HG02763 (cell line): ENCODE data around the gene MOG.

Source experiments
- ATAC-seq: cut with Tn5 transposase; IDR thresholded peaks from one replicate; pipeline ENCODE4 v1.9.1; 2021; ENCODE audit warnings: mild to moderate bottlenecking, moderate library complexity; ENCODE audit not compliant: unreplicated experiment

Gene MOG

DNA sequence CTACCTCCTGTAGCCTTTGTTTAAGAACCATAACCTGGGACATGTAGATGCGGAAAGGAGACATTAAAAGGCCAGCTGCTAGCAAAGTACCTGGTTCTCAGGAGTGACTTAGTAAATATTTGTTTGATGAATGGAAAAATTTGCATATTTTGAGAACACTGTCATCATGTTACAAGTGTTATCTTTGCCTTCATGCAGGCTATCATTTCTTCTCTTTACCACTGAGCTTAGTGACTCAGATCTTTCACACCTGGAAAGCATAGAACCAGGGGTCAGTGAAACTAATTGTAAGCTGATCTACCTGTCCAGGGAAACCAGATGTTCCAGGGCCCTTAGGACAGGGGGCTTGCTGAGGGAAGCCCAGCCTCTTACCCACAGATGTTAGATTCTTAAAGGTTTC lies 18.7 kb downstream of the MOG start:
- no peak for ATAC-seq

DNA sequence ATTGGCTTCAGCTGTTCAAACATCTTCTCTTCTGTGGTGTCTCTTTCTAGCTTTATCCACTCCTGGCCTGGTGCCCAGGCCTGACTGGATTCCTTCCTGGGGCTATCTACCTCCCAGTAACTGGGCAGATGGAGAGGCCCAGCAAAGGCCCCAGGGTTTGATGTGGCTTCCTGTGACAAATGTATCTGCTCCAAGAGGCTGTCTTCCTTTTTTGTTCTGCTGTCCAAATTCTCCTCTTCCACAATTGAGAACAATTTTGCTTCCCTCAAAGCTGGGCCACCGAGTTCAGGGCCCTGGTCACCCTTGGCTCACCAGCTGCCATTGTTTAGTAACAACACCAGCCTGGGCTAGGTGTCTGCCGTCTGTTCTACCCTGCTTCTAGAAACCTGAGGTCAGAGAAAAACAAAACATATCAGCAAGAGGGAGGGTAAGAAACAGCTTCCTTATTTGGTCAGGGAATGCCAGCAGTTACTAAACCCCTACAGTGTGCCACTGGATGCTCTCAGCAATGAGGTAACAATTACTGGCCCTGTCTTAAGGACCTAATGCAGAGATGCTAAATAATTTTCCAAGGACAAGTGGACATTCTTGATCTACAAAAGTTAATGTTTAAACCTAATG lies 20.2 kb downstream of the MOG start:
- ATAC-seq, result no peak

DNA sequence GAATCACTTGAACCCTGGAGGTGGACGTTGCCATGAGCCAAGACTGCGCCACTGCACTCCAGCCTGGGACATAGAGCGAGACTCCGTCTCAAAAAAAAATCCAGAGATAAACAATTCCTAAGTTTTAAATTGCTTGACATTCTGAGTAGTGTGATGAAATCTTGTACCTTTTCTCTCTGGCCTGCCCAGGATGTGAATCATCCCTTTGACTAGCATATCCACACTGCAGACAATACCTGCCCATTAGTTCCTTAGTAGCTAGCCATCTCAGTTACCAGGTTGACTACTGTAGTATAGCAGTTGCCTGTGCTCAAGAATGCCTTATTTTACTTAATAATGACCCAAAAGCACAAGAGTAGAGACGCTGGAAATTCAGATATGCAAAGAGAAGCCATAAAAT lies 21.2 kb downstream of the MOG start:
- ATAC-seq, result no peak

DNA sequence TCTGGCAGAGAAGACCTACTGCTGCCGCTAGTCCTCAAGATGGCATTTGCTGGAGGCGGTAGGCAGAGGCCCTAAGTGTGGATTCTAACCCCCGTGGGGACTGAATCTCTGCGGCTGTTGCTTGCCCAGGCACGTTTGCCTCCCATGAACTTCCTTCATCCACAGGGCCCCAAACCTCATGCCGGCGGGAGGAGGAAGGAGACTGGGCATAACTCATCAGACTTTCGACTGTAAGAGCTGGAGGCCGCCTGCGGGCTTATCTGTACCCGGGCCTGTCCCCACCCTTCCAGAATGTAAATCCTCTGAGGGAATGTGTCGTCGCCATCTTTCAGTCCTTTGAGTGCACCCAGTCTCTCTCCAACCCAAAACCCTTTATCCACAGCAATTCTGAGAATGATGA lies 23.1 kb downstream of the MOG start:
- ATAC-seq, result no peak

DNA sequence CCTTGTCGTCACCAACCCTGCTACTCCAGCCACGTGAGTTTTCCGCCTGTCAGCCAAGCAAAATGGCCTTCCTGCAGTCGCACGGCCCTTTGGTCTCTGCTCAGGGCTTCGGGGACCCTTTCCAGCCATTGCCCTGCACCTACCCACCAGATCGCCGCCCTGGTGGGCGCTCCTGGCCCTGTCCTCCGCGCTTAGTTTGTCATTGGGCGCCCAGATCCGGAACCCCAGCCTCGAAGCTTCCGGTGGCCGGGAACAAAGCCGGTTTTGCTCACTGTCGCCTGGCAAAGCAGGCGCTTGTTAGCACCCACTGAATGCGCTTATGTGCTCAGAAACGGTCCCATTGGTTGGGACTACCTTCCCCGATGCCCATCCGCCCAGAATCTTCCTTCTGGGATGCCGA lies 23.5 kb downstream of the MOG start:
- no peak for ATAC-seq

DNA sequence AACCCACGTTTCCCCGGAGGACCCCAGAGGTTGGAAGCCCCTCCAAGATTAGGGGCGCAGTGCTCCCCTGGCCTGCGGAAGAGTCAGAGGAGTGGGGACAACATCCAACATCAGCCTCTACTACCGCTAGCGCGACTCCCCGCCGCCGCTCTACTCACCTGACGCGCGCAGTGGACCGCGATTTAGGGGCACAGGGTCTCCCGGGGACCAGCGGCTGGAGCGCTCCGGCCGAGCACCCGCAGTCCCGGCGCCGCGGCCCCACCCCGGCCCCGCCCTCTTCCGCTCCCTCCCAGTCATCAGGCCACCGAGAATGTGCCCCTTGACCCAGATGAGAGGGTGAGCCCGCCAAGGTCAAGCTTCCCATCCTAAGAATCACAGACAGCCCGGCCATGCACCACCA lies 24.0 kb downstream of the MOG start, which contains the start of gene ZFP57:
TSS of gene ZFP57 (minus strand) at position 249 of the 400 bp plus-strand sequence. CDS start 4,149 bp downstream, outside the sequence.
- no peak for ATAC-seq

DNA sequence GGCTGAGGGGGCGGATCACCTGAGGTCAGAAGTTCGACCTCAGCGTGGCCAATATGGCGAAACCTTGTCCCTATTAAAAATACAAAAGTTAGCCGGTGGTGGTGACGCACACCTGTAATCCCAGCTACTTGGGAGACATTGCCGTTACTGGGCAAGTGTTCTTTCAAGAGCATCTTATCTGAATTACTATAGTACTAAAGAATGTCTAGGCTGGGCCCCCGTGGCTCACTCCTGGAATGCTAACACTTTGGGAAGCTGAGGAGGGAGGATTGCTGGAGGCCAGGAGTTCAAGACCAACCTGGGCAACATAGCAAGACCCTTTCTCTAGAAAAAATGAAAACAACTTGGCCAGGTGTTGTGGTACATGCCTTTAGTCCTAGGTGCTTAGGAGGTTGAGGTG lies 24.9 kb downstream of the MOG start:
- ATAC-seq, result no peak

DNA sequence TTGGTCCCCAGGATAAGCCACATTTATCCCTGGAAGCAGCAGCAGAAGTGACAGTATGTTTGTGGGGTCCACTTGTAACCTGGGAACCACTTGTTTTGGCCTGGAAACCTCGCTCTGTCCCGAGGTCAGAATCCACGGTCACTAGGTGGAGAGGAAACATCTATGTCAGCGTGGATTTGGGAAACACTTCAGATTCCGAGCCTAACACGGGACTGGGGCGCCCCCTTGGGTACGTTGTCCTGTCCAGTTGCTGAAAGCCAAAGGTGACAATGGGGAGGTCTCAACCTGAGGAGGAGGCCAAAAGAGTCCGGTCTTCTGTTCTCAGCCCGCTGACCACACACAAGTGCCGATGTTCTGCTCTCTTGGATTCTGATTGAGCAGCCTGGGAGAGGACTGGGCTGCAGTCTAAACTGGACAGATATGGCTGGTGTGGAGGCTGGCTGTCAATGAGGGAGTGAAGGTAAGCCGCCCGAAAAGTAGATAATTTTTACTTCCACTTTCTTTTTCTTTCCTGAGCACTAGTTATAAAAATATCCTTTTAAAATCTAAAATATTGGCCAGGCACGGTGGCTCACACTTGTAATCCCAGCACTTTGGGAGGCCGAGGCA lies 28.9 kb downstream of the MOG start:
- no peak for ATAC-seq

DNA sequence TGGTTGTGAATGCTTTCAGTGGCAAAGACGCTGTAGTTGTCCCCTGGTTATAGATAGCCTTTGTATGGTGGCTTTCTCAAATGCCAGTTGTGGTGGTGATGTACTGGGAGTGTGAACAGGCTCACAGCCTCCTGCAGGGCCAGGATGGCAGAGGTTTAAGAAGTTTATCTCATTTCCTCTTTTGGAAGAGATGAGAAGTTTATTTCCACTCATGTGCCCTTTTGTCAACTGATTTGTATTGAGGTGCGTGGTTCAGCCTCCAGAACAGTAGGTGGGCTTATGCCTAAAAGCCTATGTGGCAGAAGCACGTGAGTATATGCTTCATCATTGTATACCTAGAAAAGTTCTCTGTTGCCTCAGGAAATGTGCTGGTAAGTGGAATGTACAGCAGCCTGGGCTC lies 37.7 kb downstream of the MOG start:
- ATAC-seq, result no peak

DNA sequence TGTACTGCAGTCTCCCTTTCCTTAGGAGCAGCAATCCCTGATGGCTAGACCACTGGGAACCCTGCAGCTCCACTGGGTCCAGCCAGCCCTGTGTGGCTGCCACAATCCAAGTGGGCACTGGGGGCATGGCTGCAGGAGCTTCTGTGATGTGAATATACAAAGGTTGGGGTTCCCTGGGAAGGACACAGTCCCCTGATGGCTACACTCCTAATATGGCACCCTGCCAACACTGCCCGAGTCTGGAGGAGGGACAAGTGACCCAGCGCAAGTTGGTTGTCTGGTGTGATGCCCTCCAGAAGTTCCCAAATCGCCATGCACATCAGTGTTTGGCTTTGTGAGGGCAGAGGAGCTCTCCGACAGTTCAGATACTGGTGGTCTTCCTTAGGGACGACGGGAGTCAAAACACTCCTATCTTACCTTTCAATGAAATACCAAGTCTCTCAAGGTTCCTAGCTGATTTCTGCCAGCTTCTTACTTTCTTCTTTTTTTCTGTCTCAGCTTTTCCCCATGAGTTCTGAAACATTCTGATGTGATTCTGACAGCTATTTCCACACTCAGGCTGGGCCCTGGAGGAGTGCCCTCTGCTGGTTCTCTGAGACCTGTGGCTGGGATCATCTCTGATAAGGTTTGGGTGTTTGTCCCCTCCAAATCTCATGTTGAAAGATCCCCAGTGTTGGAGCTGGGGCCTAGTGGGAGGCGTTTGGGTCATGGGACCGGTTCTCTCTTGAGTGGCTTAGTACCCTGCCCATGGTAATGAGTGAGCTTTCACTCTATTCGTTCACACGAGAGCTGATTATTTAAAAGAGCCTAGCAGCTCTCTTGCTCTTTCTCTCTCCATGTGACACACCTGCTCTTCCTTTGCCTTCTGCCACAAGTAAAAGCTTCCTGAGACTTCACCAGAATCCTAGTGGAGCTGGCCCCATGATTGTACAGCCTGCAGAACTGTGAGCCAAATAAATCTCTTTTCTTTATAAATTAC lies 39.5 kb downstream of the MOG start:
- ATAC-seq, result no peak

DNA sequence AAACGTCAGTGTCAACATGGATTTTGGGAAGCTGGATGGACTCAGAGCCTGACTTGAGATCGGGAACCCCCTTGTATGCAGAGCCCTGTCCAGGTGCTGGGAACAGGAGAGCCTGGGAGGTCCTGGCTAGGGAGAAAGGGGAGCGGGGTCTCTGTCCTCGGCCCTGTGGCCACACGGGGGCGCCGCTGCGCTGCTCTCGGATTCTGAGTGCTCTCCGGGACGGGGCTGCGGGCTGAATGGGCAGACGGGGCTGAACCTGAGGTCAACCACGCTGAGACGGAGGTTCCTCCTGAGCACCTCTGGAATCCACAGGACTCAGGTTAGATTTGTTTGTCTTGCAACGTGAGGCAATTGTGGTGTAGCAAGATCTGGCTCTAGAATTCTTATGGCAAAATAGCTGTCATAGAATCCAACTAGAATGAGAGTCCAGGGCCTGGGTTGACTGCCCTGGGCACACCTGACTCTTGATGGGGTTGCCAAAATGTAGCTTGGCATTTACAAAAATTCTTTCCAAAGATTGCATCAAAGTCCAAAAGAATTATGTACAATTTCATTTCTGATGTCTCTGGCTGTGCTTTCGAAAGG lies 45.7 kb downstream of the MOG start:
- ATAC-seq, result no peak

DNA sequence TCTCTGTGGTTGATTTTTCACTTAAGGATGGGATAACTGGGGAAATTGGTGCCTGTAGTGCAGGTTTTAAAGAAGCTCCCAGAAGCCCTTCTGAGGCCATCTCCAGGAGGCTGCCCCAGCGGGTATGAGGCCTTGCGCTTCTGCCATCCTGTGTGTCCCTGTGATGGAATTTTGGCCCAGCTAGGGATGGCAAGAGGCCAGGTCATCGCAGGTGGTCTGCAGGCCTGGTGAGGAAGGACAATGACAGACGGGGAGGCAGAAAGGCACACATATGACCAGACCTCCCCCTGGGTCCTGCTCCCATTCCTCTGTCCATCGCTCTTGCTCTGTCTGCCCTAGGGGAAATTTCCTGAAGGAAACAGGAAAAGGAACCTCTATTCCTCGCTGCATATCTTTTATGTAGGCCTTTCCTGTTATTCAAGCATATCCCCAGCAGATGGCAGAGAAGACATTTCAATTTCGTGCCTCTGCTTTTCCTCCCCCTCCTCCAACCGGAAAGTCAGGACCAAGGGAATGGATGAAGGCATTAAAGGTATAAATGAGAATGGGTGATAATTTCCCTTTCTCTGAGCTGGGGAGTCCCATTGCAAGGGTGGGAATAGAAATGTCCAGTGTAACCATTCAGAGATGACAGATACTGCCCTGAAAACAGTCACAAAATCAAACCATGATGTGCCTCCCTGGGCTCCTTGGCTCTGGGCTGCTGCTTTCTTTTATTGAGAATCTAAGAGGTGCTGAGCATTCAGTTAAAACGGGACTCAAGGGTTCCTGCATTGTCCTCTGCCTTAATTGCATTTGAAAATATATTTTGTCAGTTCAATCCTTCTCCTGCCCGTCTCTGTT lies 48.7 kb downstream of the MOG start:
- ATAC-seq, result no peak

DNA sequence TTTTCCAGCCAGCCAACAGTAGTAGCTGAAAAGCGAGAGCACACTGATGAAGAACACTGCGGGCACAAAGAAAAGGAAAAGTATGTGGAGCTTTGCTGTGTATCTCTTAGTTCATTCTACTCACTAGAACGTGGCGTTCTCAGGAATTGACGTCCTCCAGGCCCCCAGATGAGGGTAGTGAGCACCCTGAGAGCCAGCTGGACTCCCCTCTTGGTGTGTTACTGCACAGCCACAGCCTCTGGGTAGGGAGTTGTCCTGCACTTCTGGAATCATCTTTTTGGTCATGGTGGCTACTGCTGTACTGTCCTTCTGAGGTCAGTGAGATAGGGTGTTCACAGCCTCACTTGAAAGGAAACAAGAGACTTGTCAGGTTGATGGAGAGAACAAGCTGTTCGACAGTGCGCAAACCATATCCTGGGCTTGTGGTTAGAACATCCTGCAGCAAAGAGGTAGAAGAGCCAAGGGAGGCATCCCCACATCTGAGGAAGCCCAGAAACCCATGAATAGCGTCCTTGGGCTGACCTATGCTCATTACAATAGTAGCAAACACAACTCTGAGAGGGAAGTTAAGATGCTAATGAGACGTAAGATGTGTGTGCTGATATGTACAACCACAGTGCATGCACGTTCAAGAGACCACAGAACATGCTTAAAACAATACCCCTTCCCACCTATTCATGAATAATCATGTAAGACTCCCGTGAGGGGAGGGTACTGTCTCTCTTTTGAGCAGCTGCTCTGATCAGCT lies 51.7 kb downstream of the MOG start:
- ATAC-seq, result no peak

DNA sequence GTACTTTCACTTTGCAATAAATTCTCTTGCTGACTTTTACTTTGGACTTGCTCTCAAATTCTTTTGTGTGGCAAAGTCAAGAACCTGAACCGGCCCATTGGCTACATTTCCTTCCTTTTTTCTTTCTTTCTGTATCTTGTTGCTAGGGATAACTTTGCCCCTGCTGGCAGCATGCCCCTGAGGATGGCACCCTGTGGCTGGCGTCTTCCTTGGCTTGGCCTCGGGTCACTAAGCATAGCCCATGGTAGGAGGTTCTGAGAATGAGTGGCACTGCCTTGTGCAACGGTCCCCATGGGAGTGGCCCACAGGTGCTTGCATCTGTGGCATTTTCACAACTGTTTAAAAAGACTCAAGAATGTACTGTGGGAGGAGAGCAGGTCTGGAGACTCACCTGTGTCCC lies 52.3 kb downstream of the MOG start:
- no peak for ATAC-seq

DNA sequence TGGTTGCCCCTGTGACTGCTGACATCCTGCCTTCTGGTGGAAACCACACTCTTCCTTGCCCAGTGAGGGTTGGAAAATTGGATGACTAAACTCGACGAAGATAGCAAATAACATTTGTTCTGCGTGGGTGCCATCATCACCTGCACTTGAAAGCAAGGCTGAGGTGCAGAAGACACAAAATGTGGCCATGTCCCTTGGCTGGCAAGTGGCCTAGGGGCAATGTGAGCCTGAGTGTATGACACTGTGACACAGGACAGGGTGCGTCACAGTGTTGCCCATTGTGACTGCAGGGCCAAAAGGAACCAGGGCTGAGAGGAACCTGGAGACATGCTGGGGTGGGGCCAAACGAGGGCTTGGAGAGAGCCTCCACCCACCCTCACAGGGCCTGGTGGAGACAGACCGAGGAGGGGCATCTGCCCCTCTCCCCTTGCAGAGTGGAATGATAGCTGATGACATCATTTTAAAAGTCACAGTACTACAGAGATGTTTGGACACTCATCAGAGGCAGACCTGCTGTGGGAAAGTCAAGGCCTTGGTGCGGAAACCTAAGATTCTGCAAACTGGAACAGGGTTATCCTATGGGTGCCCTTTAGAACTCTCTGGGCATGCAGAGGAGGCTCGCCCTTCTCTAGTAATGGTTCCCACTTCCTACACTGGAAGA lies 53.5 kb downstream of the MOG start:
- ATAC-seq, result no peak

DNA sequence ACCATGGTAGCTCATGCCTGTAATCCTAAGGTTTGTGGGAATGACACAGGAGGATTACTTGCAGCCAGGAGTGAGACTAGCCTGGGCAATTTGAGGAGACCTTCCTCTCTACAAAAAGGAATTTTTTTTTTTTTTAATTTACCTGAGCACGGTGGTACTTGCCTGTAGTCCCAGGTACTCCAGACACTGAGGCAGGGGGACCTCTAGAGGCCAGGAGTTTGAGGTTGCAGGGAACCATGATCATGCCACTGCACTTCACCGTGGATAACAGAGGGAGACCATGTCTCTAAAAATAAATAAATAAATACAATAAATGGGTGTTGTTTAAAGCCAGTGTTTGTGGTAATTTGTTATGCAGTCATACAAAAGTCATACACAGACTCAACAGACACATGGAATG lies 64.0 kb downstream of the MOG start:
- no peak for ATAC-seq
